Measurements from ENCODE around the gene POLRMT. TPM values are rescaled to one million over a fixed set of nuclear protein-coding genes. Genes with fewer than 3 reads are reported as not detected.
"Not testable (repeated sequence)": the region's sequence is repeated elsewhere in the genome, so short reads cannot be mapped to it uniquely, and the experiment has no call there.

Gene POLRMT
- polyA plus RNA-seq, 1 donor = 62.1 TPM

- no CpG with 5 or more reads among the region's 38 CpGs for WGBS (ENCODE audit: insufficient coverage, low lambda C conversion rate)
- H3K4me1 ChIP-seq (ENCODE audit: control insufficient read depth, insufficient read depth, low read length) = no peaks in the 10 kb centered on the region
- H3K36me3 ChIP-seq (ENCODE audit: control insufficient read depth, insufficient read depth, low read length) = no peaks in the 10 kb centered on the region
- no peaks in the 10 kb centered on the region for H3K27me3 ChIP-seq (ENCODE audit: control insufficient read depth, insufficient read depth, low read length)
- H3K9me3 ChIP-seq (ENCODE audit: control insufficient read depth, low read depth, low read length) = peaks cover 3% of the 10 kb centered on the region
- DNase-seq = no peak
- H3K27ac ChIP-seq (ENCODE audit: low read length) = no peak overlapping the region
- no peak overlapping the region for H3K4me3 ChIP-seq (ENCODE audit: low read length)
Measured at GRCh38 chr19:610071-610800, 23.1 kb downstream of the POLRMT start.

GRCh38 chr19:609004-609346 is 24.4 kb downstream of the POLRMT start:
- peaks cover 7% of the 10 kb centered on the region for H3K9me3 ChIP-seq (ENCODE audit: control insufficient read depth, low read depth, low read length)
- H3K4me3 ChIP-seq (ENCODE audit: low read length) = no peak overlapping the region
- DNase-seq = no peak
- H3K27me3 ChIP-seq (ENCODE audit: control insufficient read depth, insufficient read depth, low read length) = no peaks in the 10 kb centered on the region
- no peaks in the 10 kb centered on the region for H3K36me3 ChIP-seq (ENCODE audit: control insufficient read depth, insufficient read depth, low read length)
- H3K4me1 ChIP-seq (ENCODE audit: control insufficient read depth, insufficient read depth, low read length) = no peaks in the 10 kb centered on the region
- no CpG with 5 or more reads among the region's 22 CpGs for WGBS (ENCODE audit: insufficient coverage, low lambda C conversion rate)
- H3K27ac ChIP-seq (ENCODE audit: low read length) = no peak overlapping the region

DNA sequence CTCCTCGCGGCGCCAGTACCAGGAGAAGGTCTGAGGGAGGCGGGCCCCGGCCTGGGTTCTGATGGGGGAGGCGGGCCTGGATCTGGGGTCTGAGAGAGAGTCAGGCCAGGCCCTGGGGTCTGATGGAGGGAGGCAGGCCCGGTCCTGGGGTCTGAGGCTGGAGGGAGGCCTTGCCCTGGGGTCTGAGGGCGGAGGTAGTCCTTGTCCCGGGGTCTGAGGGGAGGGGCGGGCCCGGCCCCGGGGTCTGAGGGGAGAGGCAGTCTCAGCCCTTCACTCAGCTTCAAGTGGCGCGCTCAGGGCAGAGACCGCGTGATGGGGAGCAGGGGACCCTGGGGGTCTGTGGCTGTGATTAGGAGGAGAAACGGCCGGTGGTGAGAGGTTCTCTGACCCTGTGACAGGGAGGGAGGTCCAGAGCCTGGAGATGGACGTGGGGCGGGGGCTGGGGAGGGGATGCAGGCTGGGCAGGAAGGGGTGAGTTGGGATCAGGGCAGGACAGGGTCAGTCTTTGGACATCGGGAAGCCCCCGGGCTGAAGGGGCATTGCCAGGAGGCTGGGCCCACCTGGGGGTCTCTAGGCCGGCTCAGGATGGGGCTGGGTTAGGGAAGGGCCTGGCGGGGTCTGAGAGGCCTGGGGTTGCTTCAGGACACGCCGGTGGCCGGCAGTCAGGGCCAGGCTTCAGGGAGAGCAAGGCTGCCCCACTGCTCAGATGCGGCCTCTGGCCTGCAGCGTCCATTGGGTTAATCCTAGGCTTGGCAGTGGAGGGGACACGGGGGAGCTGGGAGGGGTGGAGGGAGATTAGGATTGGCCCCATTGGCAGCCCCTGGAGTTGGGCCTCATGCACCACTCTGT is 25.0 kb downstream of the POLRMT start:
- no peaks in the 10 kb centered on the region for H3K36me3 ChIP-seq (ENCODE audit: control insufficient read depth, insufficient read depth, low read length)
- WGBS (ENCODE audit: insufficient coverage, low lambda C conversion rate) = no CpG with 5 or more reads among the region's 30 CpGs
- peaks cover 7% of the 10 kb centered on the region for H3K9me3 ChIP-seq (ENCODE audit: control insufficient read depth, low read depth, low read length)

GRCh38 chr19:607301-608154 is 25.8 kb downstream of the POLRMT start:
- no peak overlapping the region for H3K4me3 ChIP-seq (ENCODE audit: low read length)
- peaks cover 11% of the 10 kb centered on the region for H3K9me3 ChIP-seq (ENCODE audit: control insufficient read depth, low read depth, low read length)
- no CpG with 5 or more reads among the region's 30 CpGs for WGBS (ENCODE audit: insufficient coverage, low lambda C conversion rate)
- no peaks in the 10 kb centered on the region for H3K36me3 ChIP-seq (ENCODE audit: control insufficient read depth, insufficient read depth, low read length)
- no peaks in the 10 kb centered on the region for H3K27me3 ChIP-seq (ENCODE audit: control insufficient read depth, insufficient read depth, low read length)
- no peak overlapping the region for H3K27ac ChIP-seq (ENCODE audit: low read length)
- no peaks in the 10 kb centered on the region for H3K4me1 ChIP-seq (ENCODE audit: control insufficient read depth, insufficient read depth, low read length)
- no peak for DNase-seq

More for the DNA sequence above, 25.0 kb downstream of the POLRMT start:
- H3K4me3 ChIP-seq (ENCODE audit: low read length) = no peak overlapping the region
- H3K27ac ChIP-seq (ENCODE audit: low read length) = no peak overlapping the region
- no peaks in the 10 kb centered on the region for H3K4me1 ChIP-seq (ENCODE audit: control insufficient read depth, insufficient read depth, low read length)
- no peaks in the 10 kb centered on the region for H3K27me3 ChIP-seq (ENCODE audit: control insufficient read depth, insufficient read depth, low read length)
- no peak for DNase-seq

DNA sequence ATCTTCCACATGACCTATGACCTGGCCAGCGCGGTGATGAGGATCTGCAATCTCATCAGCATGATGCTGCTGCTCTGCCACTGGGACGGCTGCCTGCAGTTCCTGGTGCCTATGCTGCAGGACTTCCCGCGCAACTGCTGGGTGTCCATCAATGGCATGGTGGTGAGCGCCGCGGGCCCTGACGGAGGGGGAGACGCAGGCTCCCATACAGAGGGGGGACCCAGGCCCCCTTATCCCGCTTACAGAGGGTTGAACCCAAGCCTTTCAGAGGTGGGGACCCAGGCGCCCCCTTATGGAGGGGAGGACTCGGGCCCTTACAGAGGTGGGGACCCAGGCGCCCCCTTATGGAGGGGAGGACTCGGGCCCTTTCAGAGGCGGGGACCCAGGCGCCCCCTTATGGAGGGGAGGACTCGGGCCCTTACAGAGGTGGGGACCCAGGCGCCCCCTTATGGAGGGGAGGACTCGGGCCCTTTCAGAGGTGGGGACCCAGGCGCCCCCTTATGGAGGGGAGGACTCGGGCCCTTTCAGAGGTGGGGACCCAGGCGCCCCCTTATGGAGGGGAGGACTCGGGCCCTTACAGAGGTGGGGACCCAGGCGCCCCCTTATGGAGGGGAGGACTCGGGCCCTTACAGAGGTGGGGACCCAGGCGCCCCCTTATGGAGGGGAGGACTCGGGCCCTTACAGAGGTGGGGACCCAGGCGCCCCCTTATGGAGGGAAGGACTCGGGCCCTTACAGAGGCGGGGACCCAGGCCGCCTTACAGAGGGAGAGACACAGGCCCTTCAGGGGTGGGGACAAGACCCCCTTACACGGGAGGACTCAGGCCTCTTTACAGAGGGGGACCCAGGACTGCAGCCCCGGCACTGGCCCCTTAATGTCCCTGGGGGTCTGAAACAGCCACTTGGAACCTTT is 28.0 kb downstream of the POLRMT start:
- H3K4me3 ChIP-seq (ENCODE audit: low read length); DNase-seq; H3K4me1 ChIP-seq (ENCODE audit: control insufficient read depth, insufficient read depth, low read length); H3K36me3 ChIP-seq (ENCODE audit: control insufficient read depth, insufficient read depth, low read length); H3K27me3 ChIP-seq (ENCODE audit: control insufficient read depth, insufficient read depth, low read length); H3K27ac ChIP-seq (ENCODE audit: low read length): not testable (repeated sequence)
- peaks cover 20% of the 10 kb centered on the region for H3K9me3 ChIP-seq (ENCODE audit: control insufficient read depth, low read depth, low read length)
- no CpG with 5 or more reads among the region's 34 CpGs for WGBS (ENCODE audit: insufficient coverage, low lambda C conversion rate)

GRCh38 chr19:604355-604754 is 29.0 kb downstream of the POLRMT start:
- DNase-seq = no peak
- no peaks in the 10 kb centered on the region for H3K27me3 ChIP-seq (ENCODE audit: control insufficient read depth, insufficient read depth, low read length)
- no peaks in the 10 kb centered on the region for H3K4me1 ChIP-seq (ENCODE audit: control insufficient read depth, insufficient read depth, low read length)
- H3K4me3 ChIP-seq (ENCODE audit: low read length) = no peak overlapping the region
- no peak overlapping the region for H3K27ac ChIP-seq (ENCODE audit: low read length)
- no peaks in the 10 kb centered on the region for H3K36me3 ChIP-seq (ENCODE audit: control insufficient read depth, insufficient read depth, low read length)
- peaks cover 20% of the 10 kb centered on the region for H3K9me3 ChIP-seq (ENCODE audit: control insufficient read depth, low read depth, low read length)
- no CpG with 5 or more reads among the region's 11 CpGs for WGBS (ENCODE audit: insufficient coverage, low lambda C conversion rate)

DNA sequence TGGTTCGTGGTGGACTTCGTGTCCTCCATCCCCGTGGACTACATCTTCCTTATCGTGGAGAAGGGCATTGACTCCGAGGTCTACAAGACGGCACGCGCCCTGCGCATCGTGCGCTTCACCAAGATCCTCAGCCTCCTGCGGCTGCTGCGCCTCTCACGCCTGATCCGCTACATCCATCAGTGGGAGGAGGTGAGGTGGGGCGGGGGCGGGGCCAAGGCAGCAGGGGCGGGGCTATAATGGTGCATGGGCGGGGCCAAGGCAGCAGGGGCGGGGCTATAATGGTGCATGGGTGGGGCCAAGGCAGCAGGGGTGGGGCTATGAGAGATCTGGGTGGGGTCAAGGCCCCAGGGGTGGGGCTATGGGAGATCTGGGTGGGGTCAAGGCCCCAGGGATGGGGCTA is 29.6 kb downstream of the POLRMT start:
- DNase-seq; H3K4me3 ChIP-seq (ENCODE audit: low read length); H3K27ac ChIP-seq (ENCODE audit: low read length); H3K4me1 ChIP-seq (ENCODE audit: control insufficient read depth, insufficient read depth, low read length); H3K36me3 ChIP-seq (ENCODE audit: control insufficient read depth, insufficient read depth, low read length); H3K27me3 ChIP-seq (ENCODE audit: control insufficient read depth, insufficient read depth, low read length): not testable (repeated sequence)
- H3K9me3 ChIP-seq (ENCODE audit: control insufficient read depth, low read depth, low read length) = peaks cover 20% of the 10 kb centered on the region
- no CpG with 5 or more reads among the region's 20 CpGs for WGBS (ENCODE audit: insufficient coverage, low lambda C conversion rate)

- WGBS (ENCODE audit: insufficient coverage, low lambda C conversion rate) = no CpG with 5 or more reads among the region's 13 CpGs
- H3K27me3 ChIP-seq (ENCODE audit: control insufficient read depth, insufficient read depth, low read length); H3K4me3 ChIP-seq (ENCODE audit: low read length); H3K4me1 ChIP-seq (ENCODE audit: control insufficient read depth, insufficient read depth, low read length); H3K27ac ChIP-seq (ENCODE audit: low read length); DNase-seq; H3K36me3 ChIP-seq (ENCODE audit: control insufficient read depth, insufficient read depth, low read length): not testable (repeated sequence)
- H3K9me3 ChIP-seq (ENCODE audit: control insufficient read depth, low read depth, low read length) = peaks cover 20% of the 10 kb centered on the region
Measured at GRCh38 chr19:603302-603639, 30.1 kb downstream of the POLRMT start.

DNA sequence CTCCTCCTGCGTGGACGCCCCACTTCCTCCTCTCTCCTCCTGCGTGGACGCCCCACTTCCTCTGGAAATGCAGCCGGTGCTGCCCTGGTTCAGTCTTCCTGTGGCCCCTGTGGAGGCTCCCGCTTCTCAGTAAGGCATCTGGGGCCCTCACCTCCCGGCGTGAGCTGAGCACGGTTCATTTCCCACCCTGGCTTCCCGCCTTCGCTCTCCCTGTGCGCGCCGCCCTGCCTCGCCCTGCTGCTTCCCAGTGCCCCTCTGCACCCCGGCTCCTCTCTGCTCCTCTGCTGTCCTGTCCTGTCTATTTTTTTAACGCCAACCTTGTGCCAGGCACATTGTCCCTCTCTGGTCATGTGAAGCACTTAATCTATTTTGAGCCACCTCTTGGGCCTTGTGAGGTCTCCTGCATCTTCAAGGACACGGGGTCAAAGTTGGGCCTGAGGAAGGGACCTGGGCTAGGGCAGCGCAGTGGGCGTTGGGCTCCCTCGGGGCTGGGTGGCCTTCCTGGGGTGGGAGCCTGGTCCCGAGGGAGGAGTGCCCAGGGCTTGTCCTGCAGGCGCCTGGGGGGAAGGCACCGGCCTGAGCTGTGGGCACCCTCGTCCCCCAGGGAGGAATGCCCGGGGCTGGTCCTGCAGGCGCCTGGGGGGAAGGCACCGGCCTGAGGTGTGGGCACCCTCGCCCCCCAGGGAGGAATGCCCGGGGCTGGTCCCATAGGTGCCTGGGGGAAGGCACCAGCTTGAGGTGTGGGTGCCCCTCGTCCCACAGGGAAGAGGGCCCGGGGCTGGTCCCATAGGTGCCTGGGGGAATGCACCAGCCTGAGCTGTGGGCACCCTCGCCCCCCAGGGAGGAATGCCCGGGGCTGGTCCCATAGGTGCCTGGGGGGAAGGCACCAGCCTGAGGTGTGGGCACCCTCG is 30.7 kb downstream of the POLRMT start:
- no peaks in the 10 kb centered on the region for H3K4me1 ChIP-seq (ENCODE audit: control insufficient read depth, insufficient read depth, low read length)
- no peak for DNase-seq
- peaks cover 21% of the 10 kb centered on the region for H3K9me3 ChIP-seq (ENCODE audit: control insufficient read depth, low read depth, low read length)
- H3K36me3 ChIP-seq (ENCODE audit: control insufficient read depth, insufficient read depth, low read length) = no peaks in the 10 kb centered on the region
- WGBS (ENCODE audit: insufficient coverage, low lambda C conversion rate) = no CpG with 5 or more reads among the region's 35 CpGs
- no peaks in the 10 kb centered on the region for H3K27me3 ChIP-seq (ENCODE audit: control insufficient read depth, insufficient read depth, low read length)
- H3K4me3 ChIP-seq (ENCODE audit: low read length) = no peak overlapping the region
- H3K27ac ChIP-seq (ENCODE audit: low read length) = no peak overlapping the region

Measured in large intestine (tissue), 3 donors.